ENCODE measurements around the gene NRG3.
"Not testable (repeated sequence)": the region's sequence is repeated elsewhere in the genome, so short reads cannot be mapped to it uniquely, and the experiment has no call there.

NRG3 gene

GRCh38 chr10:82349590-82349989, 474.6 kb downstream of the NRG3 start:
- H3K9ac ChIP-seq (ENCODE audit: low read length); H3K27me3 ChIP-seq (ENCODE audit: control insufficient read depth, insufficient read depth, low read length); H3K4me1 ChIP-seq (ENCODE audit: control insufficient read depth, low read depth, low read length); H3K27ac ChIP-seq (ENCODE audit: low read length); H3K4me3 ChIP-seq (ENCODE audit: low read length); H3K36me3 ChIP-seq (ENCODE audit: control insufficient read depth, low read depth, low read length); H3K9me3 ChIP-seq (ENCODE audit: control insufficient read depth, low read depth, low read length): not testable (repeated sequence)

- Histone ChIP-seq H3K4me1 (ENCODE audit: control insufficient read depth, low read depth, low read length) (peaks cover 3% of the 10 kb centered on the region), H3K9me3 (ENCODE audit: control insufficient read depth, low read depth, low read length) (peaks cover 4% of the 10 kb centered on the region), H3K36me3 (ENCODE audit: control insufficient read depth, low read depth, low read length) (no peaks in the 10 kb centered on the region), H3K4me3 (ENCODE audit: low read length) (no peak overlapping the region), H3K27ac (ENCODE audit: low read length) (no peak overlapping the region), H3K9ac (ENCODE audit: low read length) (no peak overlapping the region), H3K27me3 (ENCODE audit: control insufficient read depth, insufficient read depth, low read length) (no peaks in the 10 kb centered on the region)
Observed at GRCh38 chr10:82353381-82353780, 478.4 kb downstream of the NRG3 start.

- Histone ChIP-seq H3K9ac (ENCODE audit: low read length) (no peak overlapping the region), H3K27me3 (ENCODE audit: control insufficient read depth, insufficient read depth, low read length) (no peaks in the 10 kb centered on the region), H3K4me1 (ENCODE audit: control insufficient read depth, low read depth, low read length) (no peaks in the 10 kb centered on the region), H3K27ac (ENCODE audit: low read length) (no peak overlapping the region), H3K36me3 (ENCODE audit: control insufficient read depth, low read depth, low read length) (no peaks in the 10 kb centered on the region), H3K9me3 (ENCODE audit: control insufficient read depth, low read depth, low read length) (no peaks in the 10 kb centered on the region), H3K4me3 (ENCODE audit: low read length) (no peak overlapping the region)
Observed at GRCh38 chr10:82358486-82359099, 483.6 kb downstream of the NRG3 start.

- Histone ChIP-seq H3K4me1 (ENCODE audit: control insufficient read depth, low read depth, low read length) (no peaks in the 10 kb centered on the region), H3K4me3 (ENCODE audit: low read length) (no peak overlapping the region), H3K9me3 (ENCODE audit: control insufficient read depth, low read depth, low read length) (no peaks in the 10 kb centered on the region), H3K9ac (ENCODE audit: low read length) (no peak overlapping the region), H3K36me3 (ENCODE audit: control insufficient read depth, low read depth, low read length) (no peaks in the 10 kb centered on the region), H3K27me3 (ENCODE audit: control insufficient read depth, insufficient read depth, low read length) (no peaks in the 10 kb centered on the region), H3K27ac (ENCODE audit: low read length) (no peak overlapping the region)
Observed at GRCh38 chr10:82361256-82361655, 486.3 kb downstream of the NRG3 start.

- Histone ChIP-seq H3K4me3 (ENCODE audit: low read length) (no peak overlapping the region), H3K9me3 (ENCODE audit: control insufficient read depth, low read depth, low read length) (no peaks in the 10 kb centered on the region), H3K27me3 (ENCODE audit: control insufficient read depth, insufficient read depth, low read length) (no peaks in the 10 kb centered on the region), H3K4me1 (ENCODE audit: control insufficient read depth, low read depth, low read length) (no peaks in the 10 kb centered on the region), H3K27ac (ENCODE audit: low read length) (no peak overlapping the region), H3K36me3 (ENCODE audit: control insufficient read depth, low read depth, low read length) (no peaks in the 10 kb centered on the region), H3K9ac (ENCODE audit: low read length) (no peak overlapping the region)
Observed at GRCh38 chr10:82377608-82378007, 502.6 kb downstream of the NRG3 start.

- H3K27ac ChIP-seq (ENCODE audit: low read length) = no peak overlapping the region
- H3K9ac ChIP-seq (ENCODE audit: low read length) = no peak overlapping the region
- no peaks in the 10 kb centered on the region for H3K9me3 ChIP-seq (ENCODE audit: control insufficient read depth, low read depth, low read length)
- no peaks in the 10 kb centered on the region for H3K4me1 ChIP-seq (ENCODE audit: control insufficient read depth, low read depth, low read length)
- no peak overlapping the region for H3K4me3 ChIP-seq (ENCODE audit: low read length)
- no peaks in the 10 kb centered on the region for H3K27me3 ChIP-seq (ENCODE audit: control insufficient read depth, insufficient read depth, low read length)
- no peaks in the 10 kb centered on the region for H3K36me3 ChIP-seq (ENCODE audit: control insufficient read depth, low read depth, low read length)
Observed at GRCh38 chr10:82378146-82378545, 503.2 kb downstream of the NRG3 start.

GRCh38 chr10:82383350-82383749, 508.4 kb downstream of the NRG3 start:
- H3K4me3 ChIP-seq (ENCODE audit: low read length) = no peak overlapping the region
- H3K9me3 ChIP-seq (ENCODE audit: control insufficient read depth, low read depth, low read length) = no peaks in the 10 kb centered on the region
- no peaks in the 10 kb centered on the region for H3K36me3 ChIP-seq (ENCODE audit: control insufficient read depth, low read depth, low read length)
- no peak overlapping the region for H3K9ac ChIP-seq (ENCODE audit: low read length)
- H3K4me1 ChIP-seq (ENCODE audit: control insufficient read depth, low read depth, low read length) = no peaks in the 10 kb centered on the region
- H3K27ac ChIP-seq (ENCODE audit: low read length) = no peak overlapping the region
- no peaks in the 10 kb centered on the region for H3K27me3 ChIP-seq (ENCODE audit: control insufficient read depth, insufficient read depth, low read length)

GRCh38 chr10:82390866-82391658, 516.1 kb downstream of the NRG3 start:
- H3K4me1 ChIP-seq (ENCODE audit: control insufficient read depth, low read depth, low read length) = no peaks in the 10 kb centered on the region
- no peak overlapping the region for H3K9ac ChIP-seq (ENCODE audit: low read length)

GRCh38 chr10:82391971-82392370, 517.0 kb downstream of the NRG3 start:
- Histone ChIP-seq H3K4me3 (ENCODE audit: low read length) (no peak overlapping the region), H3K27me3 (ENCODE audit: control insufficient read depth, insufficient read depth, low read length) (no peaks in the 10 kb centered on the region), H3K27ac (ENCODE audit: low read length) (no peak overlapping the region), H3K36me3 (ENCODE audit: control insufficient read depth, low read depth, low read length) (no peaks in the 10 kb centered on the region), H3K4me1 (ENCODE audit: control insufficient read depth, low read depth, low read length) (no peaks in the 10 kb centered on the region), H3K9me3 (ENCODE audit: control insufficient read depth, low read depth, low read length) (no peaks in the 10 kb centered on the region), H3K9ac (ENCODE audit: low read length) (no peak overlapping the region)

More at GRCh38 chr10:82390866-82391658, 516.1 kb downstream of the NRG3 start:
- no peaks in the 10 kb centered on the region for H3K27me3 ChIP-seq (ENCODE audit: control insufficient read depth, insufficient read depth, low read length)
- no peak overlapping the region for H3K4me3 ChIP-seq (ENCODE audit: low read length)
- H3K27ac ChIP-seq (ENCODE audit: low read length) = no peak overlapping the region
- no peaks in the 10 kb centered on the region for H3K36me3 ChIP-seq (ENCODE audit: control insufficient read depth, low read depth, low read length)
- no peaks in the 10 kb centered on the region for H3K9me3 ChIP-seq (ENCODE audit: control insufficient read depth, low read depth, low read length)

GRCh38 chr10:82392533-82392932, 517.5 kb downstream of the NRG3 start:
- peaks cover 4% of the 10 kb centered on the region for H3K4me1 ChIP-seq (ENCODE audit: control insufficient read depth, low read depth, low read length)
- H3K9ac ChIP-seq (ENCODE audit: low read length) = no peak overlapping the region
- no peaks in the 10 kb centered on the region for H3K9me3 ChIP-seq (ENCODE audit: control insufficient read depth, low read depth, low read length)
- H3K36me3 ChIP-seq (ENCODE audit: control insufficient read depth, low read depth, low read length) = no peaks in the 10 kb centered on the region
- H3K27ac ChIP-seq (ENCODE audit: low read length) = no peak overlapping the region
- no peaks in the 10 kb centered on the region for H3K27me3 ChIP-seq (ENCODE audit: control insufficient read depth, insufficient read depth, low read length)
- no peak overlapping the region for H3K4me3 ChIP-seq (ENCODE audit: low read length)

GRCh38 chr10:82394122-82394521, 519.1 kb downstream of the NRG3 start:
- peaks cover 9% of the 10 kb centered on the region for H3K4me1 ChIP-seq (ENCODE audit: control insufficient read depth, low read depth, low read length)
- no peaks in the 10 kb centered on the region for H3K27me3 ChIP-seq (ENCODE audit: control insufficient read depth, insufficient read depth, low read length)
- no peak overlapping the region for H3K27ac ChIP-seq (ENCODE audit: low read length)
- H3K9ac ChIP-seq (ENCODE audit: low read length) = no peak overlapping the region
- H3K9me3 ChIP-seq (ENCODE audit: control insufficient read depth, low read depth, low read length) = no peaks in the 10 kb centered on the region
- H3K36me3 ChIP-seq (ENCODE audit: control insufficient read depth, low read depth, low read length) = no peaks in the 10 kb centered on the region
- H3K4me3 ChIP-seq (ENCODE audit: low read length) = no peak overlapping the region

GRCh38 chr10:82394987-82395386, 520.0 kb downstream of the NRG3 start:
- Histone ChIP-seq H3K4me3 (ENCODE audit: low read length) (no peak overlapping the region), H3K27ac (ENCODE audit: low read length) (no peak overlapping the region), H3K36me3 (ENCODE audit: control insufficient read depth, low read depth, low read length) (no peaks in the 10 kb centered on the region), H3K4me1 (ENCODE audit: control insufficient read depth, low read depth, low read length) (peaks cover 9% of the 10 kb centered on the region), H3K9ac (ENCODE audit: low read length) (no peak overlapping the region), H3K9me3 (ENCODE audit: control insufficient read depth, low read depth, low read length) (no peaks in the 10 kb centered on the region), H3K27me3 (ENCODE audit: control insufficient read depth, insufficient read depth, low read length) (no peaks in the 10 kb centered on the region)

Data from iPS-18a (cell line).